GM19455 (cell line): ENCODE measurements around the gene MYT1.

Source experiments
- ATAC-seq: cut with Tn5 transposase; IDR thresholded peaks from one replicate; pipeline ENCODE4 v1.9.1; 2021; ENCODE audit not compliant: unreplicated experiment

Gene MYT1

DNA sequence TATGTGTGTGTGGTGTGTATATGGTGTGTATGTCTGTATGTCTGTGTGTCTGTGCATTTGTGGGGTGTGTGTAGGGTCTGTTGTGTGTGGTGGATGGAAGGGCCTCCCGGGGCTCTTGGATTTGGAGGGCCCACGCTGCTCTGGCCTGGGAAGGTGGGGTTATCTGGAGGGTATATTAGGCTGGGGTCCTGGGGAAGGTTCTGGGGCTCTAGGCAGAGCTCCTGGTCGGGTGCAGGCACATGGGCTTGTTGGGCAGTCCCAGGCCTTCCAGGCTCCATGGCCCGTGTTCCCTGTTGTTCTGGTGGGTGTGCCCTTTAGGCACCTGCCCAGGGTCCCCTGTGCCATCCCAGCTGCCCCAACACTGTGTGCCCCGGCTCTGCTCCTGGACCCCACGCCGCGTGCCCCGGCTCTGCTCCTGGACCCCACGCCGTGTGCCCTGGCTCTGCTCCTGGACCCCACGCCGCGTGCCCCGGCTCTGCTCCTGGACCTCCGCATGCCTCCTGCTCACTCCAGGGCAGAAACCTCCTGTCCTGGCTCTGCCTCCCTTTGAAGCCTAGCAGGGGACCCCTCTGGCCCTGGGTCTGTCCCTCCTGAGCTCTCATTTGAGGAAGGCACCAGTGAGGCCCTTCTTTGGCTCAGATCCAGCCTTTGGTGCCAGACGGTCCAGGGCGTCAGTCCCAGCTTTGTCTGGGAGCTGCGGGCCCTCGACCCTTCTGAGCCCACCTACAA is 10.2 kb upstream of the MYT1 start:
- no peak for ATAC-seq

DNA sequence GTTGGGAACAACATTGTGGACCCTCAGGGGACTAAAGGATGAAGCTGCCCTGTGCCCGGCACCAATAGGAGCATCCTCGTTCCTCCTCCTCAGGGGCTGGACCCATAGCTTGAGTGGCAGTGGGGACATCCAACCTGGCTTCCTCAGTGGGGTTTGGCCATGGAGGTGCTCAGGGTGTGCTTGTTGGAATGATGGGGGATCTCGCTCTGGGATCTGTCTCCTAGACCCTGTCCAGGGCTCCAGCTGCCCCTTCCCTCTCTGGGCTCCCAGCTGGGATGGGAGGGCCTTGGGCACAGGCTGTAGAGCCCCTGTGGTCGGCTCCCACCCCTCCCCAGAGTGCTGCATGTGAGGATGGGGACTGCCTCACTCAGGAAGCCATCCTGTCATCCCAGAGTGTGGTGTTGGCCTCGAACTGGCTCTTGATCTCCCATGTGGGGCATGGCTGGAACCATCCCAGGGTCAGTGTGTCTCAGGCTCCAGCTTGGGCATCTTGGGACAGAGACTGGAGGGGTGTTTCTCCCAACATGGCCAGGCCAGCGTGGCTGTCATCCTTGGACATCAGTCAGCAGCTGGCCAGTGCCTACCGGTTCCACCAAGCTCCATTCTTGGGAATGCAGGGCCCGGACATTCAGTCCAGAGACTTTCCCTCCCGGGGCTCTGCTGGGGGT is 9.5 kb upstream of the MYT1 start:
- ATAC-seq = no peak

DNA sequence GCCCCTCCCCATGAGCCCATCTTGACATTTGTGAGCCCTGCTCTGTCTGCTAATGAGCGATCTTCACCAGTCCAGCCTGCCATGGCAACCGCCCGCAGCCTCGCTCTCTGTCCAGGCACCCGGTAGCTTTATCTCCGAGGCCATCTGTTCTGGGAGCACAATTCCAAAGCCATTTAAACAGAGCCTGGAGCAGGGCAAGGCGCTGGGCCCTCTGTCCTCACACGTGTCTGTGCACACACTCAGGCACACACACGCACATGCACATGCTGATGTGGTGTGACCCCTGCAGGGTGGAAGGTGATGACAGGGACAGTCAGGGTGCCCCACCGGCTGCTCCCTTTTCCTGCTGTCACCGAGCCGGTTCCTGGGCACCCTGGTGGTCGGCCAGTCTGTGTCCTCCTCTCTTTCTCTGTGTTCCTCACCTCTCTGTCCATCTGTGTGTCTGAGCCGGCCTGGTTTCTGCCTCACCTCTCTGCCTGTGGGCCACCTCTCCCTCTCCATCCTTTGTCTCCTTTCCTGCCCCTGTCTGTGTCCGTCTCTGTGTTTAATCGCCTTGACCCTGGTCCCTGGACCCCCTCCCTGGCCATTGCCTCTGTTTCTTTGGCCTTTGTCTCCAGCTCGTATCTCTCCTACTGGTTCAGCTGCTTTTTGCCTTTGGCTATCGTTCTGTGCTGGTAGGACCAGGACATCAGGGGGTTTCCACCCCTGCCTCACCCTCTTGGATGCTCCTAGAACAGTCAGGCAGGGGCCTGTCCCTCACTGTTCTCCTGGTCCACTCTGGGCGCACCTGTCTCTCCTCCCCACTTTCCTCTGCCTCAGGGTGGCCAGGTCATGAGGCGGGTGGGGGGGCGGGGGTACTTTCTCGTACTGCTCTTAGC is 8.8 kb upstream of the MYT1 start:
- ATAC-seq = no peak

DNA sequence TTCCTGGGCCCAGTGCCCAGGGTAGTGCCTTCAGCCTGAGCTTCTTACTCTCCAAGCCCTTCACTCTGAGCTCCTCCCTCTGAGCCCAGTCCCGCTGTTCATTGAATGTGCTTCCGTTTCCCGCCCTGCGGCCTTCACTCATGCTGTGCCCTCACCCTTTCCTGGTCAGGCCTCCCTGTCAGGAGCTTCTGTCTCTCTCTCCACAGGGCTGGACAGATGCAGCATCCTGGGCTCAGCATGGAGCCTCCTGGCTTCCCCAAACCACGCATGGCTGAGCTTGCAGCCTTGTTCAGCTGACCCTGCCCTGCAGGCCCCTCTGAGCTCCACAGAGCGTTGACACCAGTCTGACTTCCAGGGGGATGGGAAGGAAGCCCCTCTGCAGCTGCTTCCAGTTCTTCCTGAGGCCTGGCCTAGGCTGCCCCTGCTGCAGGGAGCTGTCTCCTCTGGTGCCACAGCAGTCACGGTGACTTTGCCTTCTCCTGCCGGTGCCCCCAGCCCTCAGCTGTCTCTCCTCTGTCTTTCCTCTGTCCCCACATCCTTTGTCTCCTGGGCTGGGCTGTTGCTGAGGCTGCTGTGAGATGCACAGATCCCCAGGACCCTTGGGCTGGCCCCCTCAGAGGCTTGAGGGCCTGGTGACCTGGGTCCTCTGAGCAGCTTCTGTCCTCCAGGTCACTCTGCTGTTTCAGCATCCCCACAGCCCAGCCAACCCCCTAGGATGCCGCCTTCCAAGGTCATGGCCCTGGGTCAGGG is 7.9 kb upstream of the MYT1 start:
- no peak for ATAC-seq

DNA sequence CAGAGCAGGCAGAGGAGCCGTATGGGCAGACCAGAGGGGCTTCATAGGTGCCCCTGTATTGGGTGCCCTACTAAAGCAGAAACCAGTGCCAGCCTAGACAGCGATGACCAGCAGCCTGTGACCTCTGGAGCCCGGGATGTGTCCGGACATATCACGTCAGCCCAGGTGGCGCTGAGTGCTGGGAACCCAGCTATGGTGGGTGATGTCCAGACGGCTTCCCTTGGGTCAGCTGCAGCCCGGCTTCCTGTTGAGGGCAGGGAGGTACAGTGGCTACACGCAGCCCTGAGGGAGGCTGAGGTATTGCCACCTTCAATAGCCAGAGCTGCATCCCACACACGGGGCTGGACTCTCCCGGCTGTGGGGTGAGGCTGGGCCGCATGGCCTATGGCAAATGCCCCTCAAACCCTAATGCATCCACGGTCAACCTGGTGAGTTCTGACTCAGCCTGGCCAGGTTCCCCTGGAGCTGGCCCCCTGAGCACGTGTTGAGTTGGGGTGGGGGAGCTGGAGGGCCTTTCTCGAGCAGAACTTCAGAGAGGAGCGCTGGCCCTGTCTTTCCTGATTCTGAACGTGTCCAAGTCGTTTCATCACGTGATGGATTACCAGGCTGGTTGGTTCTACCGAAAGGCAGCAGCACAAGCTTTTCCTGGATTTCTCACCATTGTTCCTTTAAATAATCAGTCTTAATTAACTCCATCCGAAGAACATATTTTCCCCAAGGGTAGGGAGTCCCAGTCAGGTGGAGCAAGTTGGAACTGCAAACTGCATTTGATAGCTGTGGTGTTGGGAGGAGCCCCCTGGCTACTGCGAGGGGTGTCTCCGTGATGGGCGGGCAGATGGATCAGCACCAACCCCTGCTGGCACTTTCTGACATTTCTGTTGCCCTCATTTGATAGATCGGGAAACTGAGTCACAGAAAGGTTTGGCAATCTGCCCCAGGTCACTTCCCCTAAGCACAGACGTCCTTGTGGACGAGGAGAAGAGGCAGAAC is 7.1 kb upstream of the MYT1 start:
- ATAC-seq = no peak

DNA sequence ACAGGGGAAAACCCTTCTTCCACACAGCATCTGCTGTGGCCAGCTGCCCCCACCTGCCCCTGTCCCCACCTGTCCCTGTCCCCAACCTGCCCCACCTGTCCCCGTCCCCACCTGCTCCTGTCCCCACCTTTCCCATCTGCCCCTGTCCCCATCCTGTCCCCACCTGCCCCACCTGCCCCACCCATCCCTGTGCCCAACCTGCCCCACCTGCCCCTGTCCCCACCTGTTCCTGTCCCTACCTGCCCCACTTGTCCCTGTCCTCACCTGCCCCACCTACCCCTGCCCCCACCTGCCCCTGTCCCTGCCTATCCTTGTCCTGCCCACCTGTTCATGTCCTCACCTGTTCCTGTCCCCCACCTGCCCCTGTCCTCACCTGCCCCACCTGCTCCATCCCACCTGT is 6.4 kb upstream of the MYT1 start:
- no peak for ATAC-seq

DNA sequence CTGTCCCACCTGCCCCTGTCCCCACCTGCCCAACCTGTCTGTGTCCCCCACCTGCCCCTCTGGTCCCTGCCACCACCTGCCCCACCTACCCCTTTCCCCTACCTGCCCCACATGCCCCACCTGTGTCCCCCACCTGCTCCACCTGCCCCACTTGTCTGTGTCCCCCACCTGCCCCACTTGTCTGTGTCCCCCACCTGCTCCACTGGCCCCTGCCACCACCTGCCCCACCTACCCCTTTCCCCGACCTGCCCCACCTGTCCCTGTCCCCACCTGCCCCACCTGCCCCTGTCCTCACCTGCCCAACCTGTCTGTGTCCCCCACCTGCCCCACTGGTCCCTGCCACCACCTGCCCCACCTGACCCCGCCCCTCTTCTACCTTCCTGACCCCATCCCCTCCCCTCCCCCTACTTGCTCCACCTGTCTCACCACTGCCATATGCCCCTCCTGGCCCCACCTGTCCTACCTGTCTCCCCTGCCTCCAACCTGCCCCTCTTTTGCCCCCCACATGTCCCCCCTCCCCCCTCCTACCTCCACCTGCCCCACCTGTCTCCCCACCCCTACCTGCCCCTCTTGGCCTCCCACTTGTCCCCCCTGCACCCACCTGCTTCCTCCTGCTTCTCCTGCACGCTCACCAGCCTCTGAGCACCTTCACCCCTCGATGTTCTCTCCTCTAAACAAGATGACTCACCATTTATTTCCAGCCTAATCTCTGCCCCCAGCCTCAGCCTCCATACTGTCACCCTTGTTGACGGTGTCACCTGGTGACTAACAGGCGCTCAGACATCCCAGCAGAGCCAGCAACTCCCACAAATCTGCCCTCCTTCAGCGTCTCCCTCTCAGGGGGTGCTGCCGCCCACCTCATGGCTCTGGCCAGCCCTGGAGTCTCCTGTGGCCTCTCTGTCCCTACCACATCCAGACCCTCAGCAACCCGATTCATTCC is 5.6 kb upstream of the MYT1 start:
- ATAC-seq = no peak

DNA sequence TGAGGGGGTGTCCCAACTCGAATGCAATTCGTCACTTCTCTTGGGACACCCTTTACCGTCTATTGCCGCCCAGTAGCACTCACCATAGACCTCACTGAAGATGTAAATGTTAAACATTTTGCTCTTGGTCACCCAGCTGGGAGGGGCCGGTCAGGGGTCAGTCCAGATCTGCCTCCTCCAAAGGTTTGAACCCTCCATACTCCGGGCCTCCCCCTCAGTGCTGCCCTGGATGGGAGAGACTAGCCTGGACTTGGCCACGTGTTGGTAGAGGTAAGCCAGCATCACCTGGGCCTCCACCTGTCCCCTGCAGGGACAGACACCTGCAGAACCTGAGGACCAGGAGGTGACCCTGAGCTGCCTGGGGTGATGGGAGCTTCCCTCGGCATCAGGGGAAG is 5.0 kb upstream of the MYT1 start:
- no peak for ATAC-seq

DNA sequence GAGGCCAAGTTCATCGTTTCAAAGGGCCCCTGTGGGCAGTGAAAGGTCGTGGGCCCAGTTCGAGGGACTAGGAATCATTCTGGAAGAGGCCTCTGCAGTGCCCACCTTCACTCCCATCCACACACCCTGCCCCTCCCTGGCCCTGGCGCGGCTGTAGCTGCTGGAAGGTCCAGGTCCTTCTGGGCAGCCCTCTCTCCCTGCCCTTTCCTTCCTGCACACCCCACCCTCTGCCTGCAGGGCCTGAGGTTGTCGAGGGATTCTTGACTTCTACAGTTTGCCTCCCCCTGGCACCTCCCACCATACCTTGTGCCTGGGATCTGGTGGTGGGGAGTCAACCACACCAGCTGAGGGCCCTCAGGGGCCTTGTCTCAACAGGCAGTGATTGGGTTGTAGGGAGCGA is 4.5 kb upstream of the MYT1 start:
- ATAC-seq = no peak

DNA sequence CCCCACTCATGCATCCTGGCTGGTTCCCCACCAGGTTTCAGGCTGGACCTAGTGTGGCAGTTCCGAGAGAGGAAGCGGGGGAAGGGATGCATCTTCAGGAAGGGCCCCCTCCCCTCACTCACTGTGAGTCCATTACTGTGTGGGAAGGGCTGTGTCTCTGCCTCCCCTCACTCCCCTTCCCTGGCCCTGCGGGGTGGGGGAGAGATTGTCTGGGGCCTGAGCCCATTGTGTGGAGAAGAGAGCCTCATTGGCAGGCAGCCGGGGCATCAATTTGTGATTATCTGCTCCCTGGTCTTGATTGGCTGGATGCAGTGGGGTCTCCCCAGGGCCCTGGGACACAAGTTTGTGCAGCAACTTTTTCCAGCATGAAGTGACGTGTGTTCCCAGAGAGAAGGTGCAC is 4.1 kb upstream of the MYT1 start:
- no peak for ATAC-seq

DNA sequence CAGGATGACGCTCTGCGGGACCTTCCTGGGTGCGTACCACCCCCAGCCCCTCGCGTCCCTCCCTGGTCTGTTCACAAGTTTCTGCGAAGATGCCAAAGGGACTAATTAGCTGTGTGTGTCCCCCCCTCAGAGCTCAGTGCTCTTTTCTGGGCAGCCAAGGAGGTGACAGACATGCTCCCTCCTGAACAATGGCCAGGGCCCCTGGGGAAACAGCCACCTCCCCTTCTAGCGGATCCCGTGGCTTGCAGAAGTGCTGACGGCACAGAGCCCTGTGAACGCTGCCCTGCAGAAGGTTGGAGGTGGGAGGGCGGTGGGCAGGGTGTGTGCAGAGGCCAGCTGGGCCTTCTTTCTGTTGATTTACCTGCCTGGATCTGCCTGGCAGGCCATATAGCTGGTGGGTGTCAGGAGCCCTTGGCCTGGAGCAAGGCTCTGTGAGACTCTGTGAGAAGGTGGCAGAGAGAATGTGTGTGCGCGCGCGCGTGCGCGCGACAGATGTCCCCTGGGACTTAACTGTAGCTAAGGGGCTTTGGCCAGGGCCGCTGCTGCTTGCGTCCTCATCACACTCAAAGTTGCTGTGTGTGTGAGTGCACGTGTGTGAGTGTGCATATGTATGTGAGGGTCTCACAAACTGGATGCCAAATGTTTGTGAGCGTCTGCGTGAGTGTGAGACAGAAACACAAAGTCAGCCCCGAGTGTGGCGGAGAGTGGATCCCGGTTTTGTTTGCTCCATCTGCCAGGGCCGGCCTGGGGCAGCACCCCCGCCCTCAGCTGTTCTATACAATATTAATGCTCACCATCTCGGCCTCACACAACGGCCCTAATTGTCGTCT is 3.5 kb upstream of the MYT1 start:
- no peak for ATAC-seq

DNA sequence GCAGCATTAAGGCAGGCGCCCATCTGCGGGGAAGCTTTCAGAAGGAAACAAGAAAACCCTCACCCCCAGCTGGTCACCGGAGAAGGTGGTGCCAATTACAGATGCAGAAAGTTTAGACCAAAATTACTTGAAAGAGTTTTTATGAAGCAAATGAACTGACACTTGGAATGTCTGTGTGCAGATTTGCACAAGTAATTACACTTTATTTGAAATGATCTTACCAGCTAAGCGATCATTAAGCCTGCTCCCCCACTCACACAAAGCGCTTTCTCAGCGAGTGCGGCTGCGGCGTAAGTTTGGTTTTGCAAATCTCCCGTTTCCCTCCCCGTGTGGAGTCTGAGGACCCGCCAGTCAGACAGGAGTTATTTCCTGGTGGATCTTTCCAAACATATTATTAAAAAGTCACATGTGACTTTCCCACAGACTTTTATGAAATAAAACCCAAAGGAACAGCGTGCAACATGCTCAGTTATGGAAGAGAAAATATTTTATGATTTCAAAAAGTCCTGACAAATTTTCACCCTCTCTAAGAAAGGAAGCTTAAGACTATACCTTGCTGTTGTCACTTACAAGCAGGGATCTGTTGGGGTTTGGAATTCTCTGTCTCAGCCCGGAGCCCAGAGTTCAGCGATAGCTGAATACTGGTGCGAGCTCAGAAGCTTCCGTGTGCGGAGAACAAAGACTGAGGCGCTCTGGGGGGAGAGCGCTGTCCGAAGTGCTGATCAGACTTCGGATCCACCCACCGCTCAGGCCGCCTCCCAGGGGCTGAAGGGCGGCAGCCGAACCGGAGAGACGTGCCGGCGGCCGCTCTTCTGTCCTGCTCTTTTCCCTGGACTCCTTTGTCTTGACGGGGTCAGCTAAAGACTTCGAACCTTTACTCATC is 2.7 kb upstream of the MYT1 start:
- no peak for ATAC-seq

DNA sequence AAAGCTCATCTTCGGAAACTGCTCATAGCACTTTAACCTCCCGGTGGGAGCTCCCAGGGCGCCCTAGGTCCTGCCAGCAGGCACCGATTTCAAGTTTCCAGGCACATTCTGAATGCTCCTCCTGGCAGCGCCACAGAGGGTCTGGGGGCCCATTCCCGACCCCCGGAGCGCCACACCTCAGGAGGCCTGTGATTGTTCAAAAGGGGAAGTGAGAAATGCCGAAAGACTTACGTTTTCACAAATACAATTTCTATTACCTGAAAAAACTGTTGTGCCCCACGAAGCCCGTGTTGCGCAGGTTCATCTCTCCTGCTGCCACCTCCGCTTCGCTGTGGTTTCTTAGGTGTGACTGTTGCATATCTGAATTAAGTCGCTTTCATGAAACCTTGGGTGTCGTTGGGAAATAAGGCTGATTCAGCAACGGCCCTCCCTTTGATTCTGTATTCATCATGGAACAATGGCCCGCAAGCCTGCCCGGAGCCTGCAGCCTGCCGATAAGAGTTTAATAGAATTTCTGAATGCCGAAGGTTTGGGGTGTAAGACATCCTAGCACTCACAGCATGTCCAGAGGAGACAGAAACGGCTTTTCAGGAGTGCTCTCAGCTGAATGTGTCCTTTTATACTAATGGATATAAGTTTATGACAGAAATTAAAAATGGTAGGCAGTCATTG is 1.9 kb upstream of the MYT1 start:
- no peak for ATAC-seq

DNA sequence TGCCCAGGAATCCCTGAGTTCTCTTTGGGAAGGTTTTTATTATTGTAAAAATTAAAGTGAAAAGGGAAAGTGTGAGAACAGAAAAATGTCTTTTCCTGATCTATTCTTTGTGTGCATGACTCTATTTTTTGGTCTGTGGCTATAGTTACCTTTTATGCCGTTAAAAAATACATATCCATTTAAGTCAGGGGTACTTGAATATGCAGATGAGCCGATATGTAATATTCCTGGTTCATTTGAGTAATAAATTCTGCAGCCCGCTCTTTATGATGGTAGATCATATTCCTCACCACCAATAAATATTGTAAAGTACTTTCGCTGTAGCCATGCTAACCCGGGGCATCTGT is 503 bp upstream of the MYT1 start:
- no peak for ATAC-seq

DNA sequence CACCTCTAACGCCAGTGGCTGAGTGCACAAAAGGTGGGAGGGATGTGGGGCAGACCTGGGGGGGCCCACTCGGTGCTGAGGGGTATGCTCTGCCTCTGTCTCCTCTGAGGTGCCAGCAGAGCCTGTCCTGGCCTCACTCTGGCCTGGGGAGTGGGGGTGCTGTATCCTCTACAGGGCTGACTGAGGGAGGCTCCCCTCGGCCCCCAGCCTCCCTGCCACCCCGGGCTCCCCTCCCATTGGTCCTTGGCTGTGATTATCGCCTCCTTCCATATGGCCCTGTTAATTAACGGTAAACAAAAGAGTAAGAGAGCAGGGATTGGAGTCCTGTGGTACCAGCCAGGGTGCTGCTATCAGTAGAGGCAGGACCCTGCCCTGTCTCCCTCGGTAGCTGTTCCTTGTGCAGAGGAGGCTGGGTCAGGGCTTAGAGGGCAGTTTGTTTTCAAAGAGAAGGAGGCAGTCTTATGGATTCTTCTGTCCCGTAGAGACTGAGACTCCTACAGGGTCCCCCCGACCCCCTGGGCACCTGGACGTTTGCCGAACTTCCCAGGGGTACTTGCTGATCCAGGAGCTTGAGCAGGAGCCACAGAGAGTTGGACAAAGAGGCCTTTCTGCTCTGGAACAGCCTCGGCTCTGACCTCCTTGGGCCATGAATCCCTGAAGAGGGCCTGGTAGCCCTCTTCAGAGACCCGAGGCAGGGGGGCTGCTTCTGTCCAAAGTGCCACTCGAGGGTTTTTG is 1.8 kb downstream of the MYT1 start:
- no peak for ATAC-seq
